Stimulated activated CD8-positive, alpha-beta memory T cell treated with anti-CD3 and anti-CD28 coated beads, Interleukin-7, amount 100 ng/mL, for 4 hours (primary cell): Measurements from ENCODE around the gene HCFC1.

Experiments used
- DNase-seq, 2 donors: peaks; one replicate each; pipeline ENCODE4 v3.0.0-alpha.2; 2020; ENCODE audit warnings: low read depth in 2 of 2

HCFC1 gene

GRCh38 chrX:153939573-153939972 lies 32.0 kb downstream of the HCFC1 start:
- no peak for DNase-seq

- no peak for DNase-seq
Measured at GRCh38 chrX:153938226-153938786, 33.3 kb downstream of the HCFC1 start.

GRCh38 chrX:153937056-153937455 lies 34.6 kb downstream of the HCFC1 start:
- DNase-seq, result no peak

- DNase-seq, result no peak
Measured at GRCh38 chrX:153935326-153935851, 36.2 kb downstream of the HCFC1 start.

- peak in 1 of 2 donors; percentile 73 for DNase-seq
Measured at GRCh38 chrX:153934762-153935325, 36.8 kb downstream of the HCFC1 start, which contains the start of gene NAA10. NAA10 (minus strand) TSS chrX:153935037; CDS start chrX:153934904, 133 bp downstream.

GRCh38 chrX:153934148-153934761 lies 37.4 kb downstream of the HCFC1 start:
- DNase-seq, result no peak

- no peak for DNase-seq
Measured at GRCh38 chrX:153933748-153934147, 37.9 kb downstream of the HCFC1 start.

GRCh38 chrX:153932220-153932915 lies 39.2 kb downstream of the HCFC1 start:
- no peak for DNase-seq

GRCh38 chrX:153931748-153932147 lies 39.9 kb downstream of the HCFC1 start:
- no peak for DNase-seq

- DNase-seq, result no peak
Measured at GRCh38 chrX:153931151-153931550, 40.5 kb downstream of the HCFC1 start.

- DNase-seq, result no peak
Measured at GRCh38 chrX:153930011-153930910, 41.4 kb downstream of the HCFC1 start.

GRCh38 chrX:153929576-153929975 lies 42.0 kb downstream of the HCFC1 start:
- DNase-seq, result no peak

GRCh38 chrX:153928846-153929245 lies 42.8 kb downstream of the HCFC1 start:
- no peak for DNase-seq

GRCh38 chrX:153927922-153928760 lies 43.5 kb downstream of the HCFC1 start:
- peak; percentile 87 to 94 for DNase-seq

GRCh38 chrX:153927672-153927921 lies 44.0 kb downstream of the HCFC1 start:
- DNase-seq, result no peak

GRCh38 chrX:153926858-153927671 lies 44.6 kb downstream of the HCFC1 start:
- DNase-seq, result peak; percentile 63 to 74

- no peak for DNase-seq
Measured at GRCh38 chrX:153926552-153926857, 45.1 kb downstream of the HCFC1 start.

- peak in 1 of 2 donors; percentile 58 for DNase-seq
Measured at GRCh38 chrX:153925739-153926551, 45.7 kb downstream of the HCFC1 start, which contains the start of gene ARHGAP4. ARHGAP4 (minus strand) TSS chrX:153926264; CDS start chrX:153926202, 62 bp downstream.

GRCh38 chrX:153925387-153925738 lies 46.3 kb downstream of the HCFC1 start:
- DNase-seq, result no peak
